Calu3 (cell line): ENCODE results near the gene ZXDC. TPM values are rescaled to one million over a fixed set of nuclear protein-coding genes. Genes with fewer than 3 reads are reported as not detected.

ENCODE experiments used
- BruUV-seq: library from RNA; stranded (reverse); fragments of 400-500 nt; replicated peaks from 2 replicates; lab custom pipeline; 2021; lab: Mats Ljungman, UMichigan
- CTCF ChIA-PET: fragments of 300-600 bp; sonication (Branson Sonifier 250); formaldehyde crosslinking; loops from one replicate; lab custom pipeline; 2022; ENCODE audit warnings: antibody characterized with exemption; lab: Charles Lee
- DNase-seq: peaks from one replicate; pipeline ENCODE4 v3.0.0; 2022
- H3K27ac Mint-ChIP-seq: one replicate; pipeline ENCODE4 v1.8.0; 2022; ENCODE audit warnings: mixed read lengths; ENCODE audit not compliant: unreplicated experiment
- H3K27me3 Mint-ChIP-seq: one replicate; pipeline ENCODE4 v1.8.0; 2022; ENCODE audit warnings: mixed read lengths; ENCODE audit not compliant: unreplicated experiment
- H3K36me3 Mint-ChIP-seq: one replicate; pipeline ENCODE4 v1.8.0; 2022; ENCODE audit warnings: mild to moderate bottlenecking, moderate library complexity, mixed read lengths; ENCODE audit not compliant: insufficient read depth, unreplicated experiment
- H3K4me1 Mint-ChIP-seq: one replicate; pipeline ENCODE4 v1.8.0; 2022; ENCODE audit warnings: mild to moderate bottlenecking, low read depth, mixed read lengths; ENCODE audit not compliant: unreplicated experiment
- H3K4me3 Mint-ChIP-seq: one replicate; pipeline ENCODE4 v1.8.0; 2022; ENCODE audit warnings: mild to moderate bottlenecking, low read depth, moderate library complexity, mixed read lengths; ENCODE audit not compliant: unreplicated experiment
- H3K9me3 Mint-ChIP-seq: one replicate; pipeline ENCODE4 v1.8.0; 2022; ENCODE audit warnings: low read depth, mixed read lengths; ENCODE audit not compliant: unreplicated experiment
- intact Hi-C: fragments of 100-400 bp; cut with micrococcal nuclease; formaldehyde crosslinking; loops from one replicate; pipeline ENCODE4 v1.10.0; 2022; ENCODE audit not compliant: unreplicated experiment
- total RNA-seq: library from RNA; stranded (reverse); gene quantifications from 2 replicates; pipeline ENCODE4 v1.2.3, GENCODE V29; 2022
- TF ChIP-seq, protein P1 (sequence below): fragments of 200-600 bp; IDR thresholded peaks from one replicate; pipeline ENCODE4 v1.8.0; 2022; ENCODE audit warnings: antibody characterized with exemption; ENCODE audit not compliant: unreplicated experiment

ZXDC gene
- total RNA-seq, 1 experiment from 2014 or later, result 63.8 TPM

DNA sequence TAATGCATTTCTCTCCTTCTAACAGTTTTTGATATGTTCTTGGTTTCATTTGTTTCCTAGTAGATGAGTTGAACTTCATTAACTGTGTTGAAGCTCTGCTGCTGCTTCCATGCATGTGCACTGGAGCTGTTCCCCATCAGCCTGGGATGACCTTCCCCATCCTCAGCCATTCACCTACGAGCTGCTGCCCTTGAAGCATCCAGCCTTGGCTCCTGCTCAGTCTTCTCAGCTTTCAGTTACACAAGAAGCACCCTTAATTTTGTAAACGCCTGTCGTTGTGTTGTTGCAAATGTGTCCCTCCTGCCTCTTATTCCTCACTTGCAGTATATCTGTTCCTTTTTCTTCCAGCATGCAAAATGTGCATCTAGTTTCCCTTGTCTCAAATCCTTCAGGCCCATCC is 8.5 kb upstream of the ZXDC start:
- no TSS peak for BruUV-seq
- Mint-ChIP-seq H3K9me3 (no peaks in the 10 kb centered on the region), H3K4me1 (no peaks in the 10 kb centered on the region), H3K27me3 (peaks cover 37% of the 10 kb centered on the region), H3K36me3 (no peaks in the 10 kb centered on the region), H3K4me3 (no peak overlapping the region), H3K27ac (no peak overlapping the region)
- DNase-seq, result no peak
- TF ChIP-seq, protein P1, sequence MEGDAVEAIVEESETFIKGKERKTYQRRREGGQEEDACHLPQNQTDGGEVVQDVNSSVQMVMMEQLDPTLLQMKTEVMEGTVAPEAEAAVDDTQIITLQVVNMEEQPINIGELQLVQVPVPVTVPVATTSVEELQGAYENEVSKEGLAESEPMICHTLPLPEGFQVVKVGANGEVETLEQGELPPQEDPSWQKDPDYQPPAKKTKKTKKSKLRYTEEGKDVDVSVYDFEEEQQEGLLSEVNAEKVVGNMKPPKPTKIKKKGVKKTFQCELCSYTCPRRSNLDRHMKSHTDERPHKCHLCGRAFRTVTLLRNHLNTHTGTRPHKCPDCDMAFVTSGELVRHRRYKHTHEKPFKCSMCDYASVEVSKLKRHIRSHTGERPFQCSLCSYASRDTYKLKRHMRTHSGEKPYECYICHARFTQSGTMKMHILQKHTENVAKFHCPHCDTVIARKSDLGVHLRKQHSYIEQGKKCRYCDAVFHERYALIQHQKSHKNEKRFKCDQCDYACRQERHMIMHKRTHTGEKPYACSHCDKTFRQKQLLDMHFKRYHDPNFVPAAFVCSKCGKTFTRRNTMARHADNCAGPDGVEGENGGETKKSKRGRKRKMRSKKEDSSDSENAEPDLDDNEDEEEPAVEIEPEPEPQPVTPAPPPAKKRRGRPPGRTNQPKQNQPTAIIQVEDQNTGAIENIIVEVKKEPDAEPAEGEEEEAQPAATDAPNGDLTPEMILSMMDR, result no peak
- intact Hi-C loops, result no loop called here
- CTCF ChIA-PET, result no interaction called here

DNA sequence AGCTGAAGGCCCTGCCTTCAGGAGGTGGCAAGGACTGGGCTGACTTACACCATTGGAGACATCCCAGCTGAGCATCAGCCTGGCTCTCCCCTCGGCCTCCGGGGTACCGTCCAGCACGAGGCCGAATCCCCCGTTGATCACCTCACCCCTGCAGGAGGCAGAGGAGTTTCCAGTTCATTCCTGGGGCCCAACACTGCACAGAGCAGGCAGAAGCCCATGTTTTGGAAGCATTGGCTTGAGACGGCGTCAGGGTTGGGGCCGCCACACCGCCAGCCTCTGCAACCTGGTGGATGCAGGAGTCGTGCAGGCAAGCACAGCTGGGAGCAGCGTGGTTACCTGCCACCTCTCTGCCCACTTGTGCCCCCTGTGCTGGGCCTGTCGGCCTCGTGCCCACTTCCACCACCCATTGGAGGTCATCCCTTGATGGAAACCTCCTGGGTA is 7.7 kb upstream of the ZXDC start:
- DNase-seq, result no peak
- TF ChIP-seq, protein P1, result no peak
- BruUV-seq, result no TSS peak
- Mint-ChIP-seq H3K4me3 (no peak overlapping the region), H3K27me3 (peaks cover 37% of the 10 kb centered on the region), H3K27ac (no peak overlapping the region), H3K36me3 (no peaks in the 10 kb centered on the region), H3K4me1 (no peaks in the 10 kb centered on the region), H3K9me3 (no peaks in the 10 kb centered on the region)
- intact Hi-C loops, result no loop called here
- CTCF ChIA-PET, result no interaction called here

DNA sequence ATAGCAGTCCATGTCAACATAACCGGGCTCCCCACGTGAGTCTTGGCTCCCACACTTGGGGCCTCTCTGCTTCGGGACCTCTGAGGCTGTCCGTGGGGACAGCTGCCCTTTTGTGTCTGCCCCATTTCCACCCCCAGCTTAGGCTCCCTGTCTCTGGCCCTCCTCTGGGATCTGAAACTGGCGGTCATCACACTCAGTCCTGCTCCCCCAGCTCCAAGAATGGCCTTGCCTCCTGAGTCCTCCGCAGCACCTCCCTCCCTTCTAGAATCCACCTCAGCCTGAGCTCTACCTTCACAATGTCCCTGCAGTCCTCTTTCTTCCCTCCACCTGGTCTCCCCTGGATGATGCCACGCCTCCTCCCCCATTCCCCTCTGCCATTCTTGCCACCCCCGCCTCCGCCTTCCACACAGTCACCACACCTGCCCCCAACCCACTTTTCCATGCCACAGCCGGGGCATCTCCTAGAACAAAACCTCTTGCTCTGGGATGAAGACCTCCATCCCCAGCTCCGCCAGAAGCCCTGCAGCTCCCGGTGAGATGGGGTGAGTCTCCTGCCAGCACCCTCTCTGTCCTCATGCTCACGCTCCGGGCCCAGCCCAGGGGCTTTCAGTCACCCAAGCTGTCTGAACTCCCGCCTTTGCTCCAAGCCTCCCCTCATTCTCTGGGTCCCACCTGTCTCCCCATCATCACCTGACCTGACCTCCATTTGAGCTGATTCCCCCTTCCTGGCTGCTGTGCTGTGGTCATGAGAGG is 7.0 kb upstream of the ZXDC start:
- Mint-ChIP-seq H3K27me3 (peaks cover 37% of the 10 kb centered on the region), H3K4me1 (no peaks in the 10 kb centered on the region), H3K4me3 (no peak overlapping the region), H3K9me3 (no peaks in the 10 kb centered on the region), H3K36me3 (no peaks in the 10 kb centered on the region), H3K27ac (no peak overlapping the region)
- TF ChIP-seq, protein P1, result no peak
- CTCF ChIA-PET, result no interaction called here
- no TSS peak for BruUV-seq
- DNase-seq, result no peak
- intact Hi-C loops, result no loop called here

DNA sequence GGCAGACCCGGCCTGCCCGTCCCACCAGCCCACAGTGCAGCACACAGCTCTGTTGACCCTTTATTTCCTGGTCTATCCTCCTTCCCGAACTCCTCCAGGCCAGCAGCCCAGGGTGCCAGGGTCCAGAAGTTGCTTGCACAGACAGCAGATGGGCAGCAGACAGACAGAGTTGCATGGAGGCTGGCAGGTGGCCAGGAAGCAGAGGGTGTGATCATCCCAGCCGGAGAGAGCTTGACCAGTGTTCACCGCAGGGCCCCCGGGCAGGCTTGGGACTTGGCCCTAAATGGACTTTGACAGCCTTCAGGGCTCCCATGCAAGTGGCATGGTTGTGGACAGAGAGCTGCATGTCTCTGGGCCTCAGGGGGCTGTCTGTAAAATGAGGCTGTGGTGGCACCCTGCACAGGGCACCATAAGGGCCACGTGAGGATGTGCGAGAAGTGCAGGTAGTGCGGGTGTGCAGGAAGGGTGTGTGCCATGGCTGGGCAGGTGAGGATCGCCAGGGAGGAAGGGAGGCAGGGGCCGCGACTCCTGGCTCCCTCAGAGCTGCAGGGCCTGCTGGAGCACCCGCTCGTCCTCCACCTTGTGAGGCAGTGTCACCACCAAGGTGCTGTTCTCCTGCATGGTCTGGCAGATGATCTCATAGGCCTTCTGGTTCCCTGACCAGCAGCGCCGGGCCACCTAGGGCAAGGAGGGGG is 6.3 kb upstream of the ZXDC start:
- H3K9me3 Mint-ChIP-seq, result no peaks in the 10 kb centered on the region
- CTCF ChIA-PET, result no interaction called here
- TF ChIP-seq, protein P1, result no peak

More for the DNA sequence above, 6.3 kb upstream of the ZXDC start:
- Mint-ChIP-seq H3K4me3 (no peak overlapping the region), H3K36me3 (peaks cover 4% of the 10 kb centered on the region), H3K27ac (no peak overlapping the region), H3K4me1 (peaks cover 5% of the 10 kb centered on the region), H3K27me3 (peaks cover 37% of the 10 kb centered on the region)
- intact Hi-C loops, result no loop called here
- no TSS peak for BruUV-seq
- DNase-seq, result no peak
